GM12878 (cell line): ENCODE measurements around the gene OGFRL1. TPM values are rescaled to one million over a fixed set of nuclear protein-coding genes. Genes with fewer than 3 reads are reported as not detected.

Experiments
- ATAC-seq: fragments of 200-7000 bp; cut with Tn5 transposase; 3 replicates; pipeline ENCODE4 v1.9.1; 2020; ENCODE audit warnings: mild to moderate bottlenecking, moderate library complexity
- BruUV-seq: library from RNA; stranded (reverse); fragments of 400-500 nt; replicated peaks from 2 replicates; lab custom pipeline; 2021; lab: Mats Ljungman, UMichigan
- CTCF ChIA-PET: fragments of 300-600 bp; sonication (Branson Sonifier 250); formaldehyde crosslinking; extraction: SDS; loops from one replicate; lab custom pipeline; 2021; ENCODE audit warnings: inconsistent platforms; lab: Yijun Ruan, JAX
- POLR2A ChIA-PET: fragments of 350-600 bp; formaldehyde crosslinking; extraction: SDS; loops from one replicate; lab custom pipeline; 2021; ENCODE audit warnings: inconsistent platforms; lab: Charles Lee
- RAD21 ChIA-PET: fragments of 300-600 bp; sonication (Branson Sonifier 250); formaldehyde crosslinking; loops from one replicate; lab custom pipeline; 2023; ENCODE audit warnings: antibody characterized with exemption; ENCODE audit not compliant: unreplicated experiment; lab: Charles Lee
- SMC1A ChIA-PET: fragments of 300-600 bp; sonication (Branson Sonifier 250); formaldehyde crosslinking; loops from one replicate; lab custom pipeline; 2023; ENCODE audit not compliant: unreplicated experiment, uncharacterized antibody; lab: Charles Lee
- DNase-seq: peaks from one replicate; pipeline ENCODE4 v3.0.0-alpha.2; 2011; ENCODE audit warnings: low read depth, low spot score
- FAIRE-seq: peaks from 3 replicates; lab custom pipeline; 2011; peaks lifted over from hg19 to GRCh38; lab: Jason Lieb, UNC
- H2AFZ ChIP-seq: 2 replicates; pipeline ENCODE4 v1.6.0; 2011; ENCODE audit warnings: low read depth, low read length, control low read depth; ENCODE audit not compliant: control insufficient read depth
- H3K27ac ChIP-seq: 2 replicates; pipeline ENCODE4 v1.5.1; 2011; ENCODE audit warnings: control low read depth; ENCODE audit not compliant: control insufficient read depth, insufficient read depth
- H3K27me3 ChIP-seq, 2 experiments: replicated peaks in 1 of 2; 2 replicates each; pipeline versions ENCODE4 v1.6.0 to v1.6.1; 2011; ENCODE audit warnings: low read length in 1 of 2; ENCODE audit not compliant: control insufficient read depth in 2 of 2, insufficient read depth in 2 of 2
- H3K36me3 ChIP-seq, 2 experiments: 2 replicates each; pipeline ENCODE4 v1.5.1; 2011; ENCODE audit warnings: low read length in 1 of 2; ENCODE audit not compliant: control insufficient read depth in 2 of 2, insufficient read depth in 2 of 2
- H3K4me1 ChIP-seq: 2 replicates; pipeline ENCODE4 v1.6.1; 2011; ENCODE audit warnings: mild to moderate bottlenecking, low read length, moderate library complexity, mixed read lengths; ENCODE audit not compliant: control insufficient read depth, insufficient read depth
- H3K4me2 ChIP-seq: 2 replicates; pipeline ENCODE4 v1.6.0; 2011; ENCODE audit warnings: control low read depth; ENCODE audit not compliant: control insufficient read depth, insufficient read depth
- H3K4me3 ChIP-seq: fragments of 200-600 bp; sonication (generic); 2 replicates; pipeline ENCODE4 v1.5.1; 2016
- H3K79me2 ChIP-seq: 2 replicates; pipeline ENCODE4 v1.6.0; 2011; ENCODE audit warnings: low read length; ENCODE audit not compliant: control insufficient read depth, insufficient read depth
- H3K9ac ChIP-seq: 2 replicates; pipeline ENCODE4 v1.8.0; 2011; ENCODE audit warnings: low read length, control low read depth, mixed read lengths; ENCODE audit not compliant: control insufficient read depth, insufficient read depth
- H3K9me3 ChIP-seq: replicated peaks from 3 replicates; pipeline ENCODE4 v1.5.1; 2011; ENCODE audit warnings: mild to moderate bottlenecking, low read length; ENCODE audit not compliant: control insufficient read depth, insufficient read depth
- H4K20me1 ChIP-seq: 2 replicates; pipeline ENCODE4 v1.6.0; 2011; ENCODE audit not compliant: control insufficient read depth, insufficient read depth
- CHD4 ChIP-seq: fragments of 200-600 bp; sonication (generic); IDR thresholded peaks from 2 replicates; pipeline ENCODE4 v1.6.1; 2016; ENCODE audit warnings: mild to moderate bottlenecking
- ESRRA ChIP-seq: IDR thresholded peaks from 2 replicates; pipeline ENCODE4 v1.6.1; 2012; ENCODE audit warnings: mild to moderate bottlenecking, low read length, improper control_type of control experiment
- REST ChIP-seq: IDR thresholded peaks from 2 replicates; pipeline ENCODE4 v1.6.1; 2012; ENCODE audit warnings: mild to moderate bottlenecking, low read depth, low read length
- SREBF2 ChIP-seq: IDR thresholded peaks from 2 replicates; pipeline ENCODE4 v1.6.1; 2012; ENCODE audit warnings: mild to moderate bottlenecking, low read length
- WGBS: methylation state at CpG from one replicate; pipeline ENCODE4 v1.1.6; 2016; ENCODE audit warnings: low lambda C conversion rate; ENCODE audit not compliant: insufficient replicate concordance, insufficient coverage; ENCODE audit errors: missing lambda C conversion rate; 5-methylcytosine and 5-hydroxymethylcytosine counted together
- in situ Hi-C: fragments of 300-500 bp; cut with MboI; formaldehyde crosslinking; loops from 9 replicates; pipeline ENCODE4 v1.14.3; 2018; ENCODE audit warnings: mixed read lengths
- intact Hi-C: fragments of 100-400 bp; cut with micrococcal nuclease; formaldehyde crosslinking; loops from one replicate; pipeline ENCODE4 v1.14.2; 2022; ENCODE audit not compliant: unreplicated experiment
- polyA plus RNA-seq, 11 experiments: library from polyadenylated mRNA; depleted of rRNA in 4 of 11; unstranded in 6 of 11; stranded (reverse) in 5 of 11; fragments of >200 nt; fragmentation: Nextera tagmentation in 4 of 11; fragmentation: Illumina TruSeq in 1 of 11; extraction: Ambion mirVana in 4 of 11; extraction: Trizol in 1 of 11; gene quantifications; 1 replicate in 1 of 11; 2 replicates in 10 of 11; pipeline versions ENCODE4 v1.2.1 to v1.2.3, GENCODE V29; 2011 to 2016; ENCODE audit warnings: inconsistent platforms in 2 of 11, missing spikeins in 2 of 11, low read depth in 1 of 11
- total RNA-seq, 4 experiments: library from RNA; depleted of rRNA in 3 of 4; stranded (reverse); fragments of >200 nt in 3 of 4; fragmentation: Illumina TruSeq in 1 of 4; extraction: Trizol in 1 of 4; gene quantifications; 2 replicates each; pipeline versions ENCODE4 v1.2.1 to v1.2.3, GENCODE V29; 2013 to 2021

OGFRL1 gene
- total and polyA plus RNA-seq, 10 of the 15 experiments (the other 5 are each of a cell fraction or from before 2014, with no cell fraction given): 0.24 to 5.8 (median 2.3) TPM

DNA sequence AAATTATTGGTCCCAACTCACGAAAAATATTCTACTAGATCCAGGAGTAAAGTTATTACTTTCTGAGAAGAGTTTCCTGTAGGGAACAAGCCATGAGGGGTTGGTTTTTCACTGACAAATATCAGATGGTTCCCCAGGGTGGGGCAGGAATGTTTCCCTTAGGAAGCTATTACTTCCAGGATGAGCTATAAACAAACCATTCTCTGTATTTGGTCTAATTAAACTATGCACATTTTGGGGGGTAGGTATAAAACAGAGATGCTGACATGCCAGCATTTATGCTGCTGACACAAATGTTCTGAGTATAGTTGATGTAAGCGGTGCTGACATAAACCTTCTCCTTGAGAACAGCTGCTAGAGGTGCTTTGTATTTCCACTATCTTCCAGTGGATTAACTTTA is 54.2 kb downstream of the OGFRL1 start:
- FAIRE-seq (no peak), ATAC-seq (no peak), DNase-seq (no peak)
- H3K9me3 ChIP-seq: no peaks in the 10 kb centered on the region
- H4K20me1 ChIP-seq: no peaks in the 10 kb centered on the region
- H3K4me2 ChIP-seq: no peak overlapping the region
- in situ Hi-C loops (no loop called here), intact Hi-C loops (loop anchor here (5.0 kb wide), 1 partner anchor 240 kb away; no protein-coding TSS in a partner anchor)
- H3K27ac ChIP-seq: no peak overlapping the region
- WGBS: 42% methylated on average over 2 of the region's 2 CpGs
- no TSS peak for BruUV-seq
- H2AFZ ChIP-seq: no peak overlapping the region
- POLR2A ChIA-PET: interaction anchor here (0.5 kb wide), 1 partner anchor 447 kb away, joined by 3 read pairs; no protein-coding TSS in a partner anchor
- no peaks in the 10 kb centered on the region for H3K79me2 ChIP-seq
- H3K36me3 ChIP-seq: no peaks in the 10 kb centered on the region
- no peak for TF ChIP-seq REST
- no peak for TF ChIP-seq SREBF2
- no peak for TF ChIP-seq ESRRA
- TF ChIP-seq CHD4: no peak
- no peak overlapping the region for H3K9ac ChIP-seq
- RAD21 ChIA-PET: interaction anchor here (1.2 kb wide), 1 partner anchor 152 kb away, joined by 4 read pairs; no protein-coding TSS in a partner anchor
- no peaks in the 10 kb centered on the region for H3K27me3 ChIP-seq
- CTCF ChIA-PET: interaction anchor here (0.6 to 2.1 kb wide), 6 partner anchors 8 to 784 kb away, joined by 3 to 10 read pairs (median 3); no protein-coding TSS in a partner anchor
- SMC1A ChIA-PET: interaction anchor here (1.7 kb wide), 1 partner anchor 152 kb away, joined by 6 read pairs; no protein-coding TSS in a partner anchor
- H3K4me3 ChIP-seq: no peak overlapping the region
- no peaks in the 10 kb centered on the region for H3K4me1 ChIP-seq
